Measurements from ENCODE around the gene FAM117B. TPM values are rescaled to one million over a fixed set of nuclear protein-coding genes. Genes with fewer than 3 reads are reported as not detected.

Gene FAM117B
- total RNA-seq, 2 donors from 2014 or later: 32.1 to 34.0 TPM

DNA sequence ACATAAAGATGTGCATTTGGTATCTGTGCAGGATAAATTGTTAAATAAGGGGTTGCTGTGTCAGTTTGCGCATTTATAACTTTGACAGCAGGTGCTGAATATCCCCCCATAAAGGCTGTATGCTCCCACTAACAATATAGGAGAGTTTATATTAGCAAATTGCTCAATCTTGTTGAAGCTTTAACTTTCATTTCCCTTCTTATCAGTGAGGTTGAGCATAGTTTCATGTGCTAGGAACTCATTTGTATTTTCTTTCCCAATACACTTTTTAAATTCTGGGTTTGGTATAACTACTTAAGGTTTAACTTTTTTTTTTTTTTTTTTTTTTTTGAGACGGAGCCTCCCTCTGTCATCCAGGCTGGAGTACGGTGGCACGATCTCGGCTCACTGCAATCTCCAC is 89.0 kb downstream of the FAM117B start:
- Histone ChIP-seq H3K9me3 (ENCODE audit: control insufficient read depth, low read length) (no peaks in the 10 kb centered on the region), H3K27me3 (ENCODE audit: control insufficient read depth, insufficient read depth, low read length, poor library complexity, severe bottlenecking) (no peaks in the 10 kb centered on the region), H3K4me1 (ENCODE audit: control insufficient read depth, insufficient read depth, low read length) (no peaks in the 10 kb centered on the region), H3K9ac (ENCODE audit: extremely low read depth, low read length, poor library complexity, severe bottlenecking) (no peak overlapping the region), H3K36me3 (ENCODE audit: control insufficient read depth, insufficient read depth, low read length) (peaks cover 23% of the 10 kb centered on the region), H3K27ac (ENCODE audit: low read depth, low read length) (no peak overlapping the region), H3K4me3 (ENCODE audit: low read length) (no peak overlapping the region)
- TF ChIP-seq, protein P1, sequence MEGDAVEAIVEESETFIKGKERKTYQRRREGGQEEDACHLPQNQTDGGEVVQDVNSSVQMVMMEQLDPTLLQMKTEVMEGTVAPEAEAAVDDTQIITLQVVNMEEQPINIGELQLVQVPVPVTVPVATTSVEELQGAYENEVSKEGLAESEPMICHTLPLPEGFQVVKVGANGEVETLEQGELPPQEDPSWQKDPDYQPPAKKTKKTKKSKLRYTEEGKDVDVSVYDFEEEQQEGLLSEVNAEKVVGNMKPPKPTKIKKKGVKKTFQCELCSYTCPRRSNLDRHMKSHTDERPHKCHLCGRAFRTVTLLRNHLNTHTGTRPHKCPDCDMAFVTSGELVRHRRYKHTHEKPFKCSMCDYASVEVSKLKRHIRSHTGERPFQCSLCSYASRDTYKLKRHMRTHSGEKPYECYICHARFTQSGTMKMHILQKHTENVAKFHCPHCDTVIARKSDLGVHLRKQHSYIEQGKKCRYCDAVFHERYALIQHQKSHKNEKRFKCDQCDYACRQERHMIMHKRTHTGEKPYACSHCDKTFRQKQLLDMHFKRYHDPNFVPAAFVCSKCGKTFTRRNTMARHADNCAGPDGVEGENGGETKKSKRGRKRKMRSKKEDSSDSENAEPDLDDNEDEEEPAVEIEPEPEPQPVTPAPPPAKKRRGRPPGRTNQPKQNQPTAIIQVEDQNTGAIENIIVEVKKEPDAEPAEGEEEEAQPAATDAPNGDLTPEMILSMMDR (conservative IDR thresholded peaks at IDR 0.05): no peak
- no peaks in the 10 kb centered on the region for H3K9me3 Mint-ChIP-seq
- no peak for DNase-seq
- H3K36me3 Mint-ChIP-seq (ENCODE audit: low read depth): peaks cover 17% of the 10 kb centered on the region
- WGBS, 2 experiments (ENCODE audit: insufficient coverage in 1 of 2, insufficient read length in 1 of 2): 97% methylated on average over 5 of the region's 5 CpGs; no CpG with 5 or more reads in 1 of the 2 experiments
- H3K27ac Mint-ChIP-seq: no peak overlapping the region
- H3K4me3 Mint-ChIP-seq: no peak overlapping the region
- H3K4me1 Mint-ChIP-seq: peaks cover 4% of the 10 kb centered on the region
- no peaks in the 10 kb centered on the region for H3K27me3 Mint-ChIP-seq (ENCODE audit: insufficient read depth)

GRCh38 chr2:202726070-202726469 is 91.3 kb downstream of the FAM117B start:
- peaks cover 39% of the 10 kb centered on the region for H3K36me3 ChIP-seq (ENCODE audit: control insufficient read depth, insufficient read depth, low read length)
- WGBS, 2 experiments (ENCODE audit: insufficient coverage in 1 of 2, insufficient read length in 1 of 2): 96% methylated on average over 3 of the region's 3 CpGs
- Mint-ChIP-seq H3K36me3 (ENCODE audit: low read depth) (peaks cover 38% of the 10 kb centered on the region), H3K4me3 (no peak overlapping the region), H3K27me3 (ENCODE audit: insufficient read depth) (no peaks in the 10 kb centered on the region), H3K9me3 (peaks cover 6% of the 10 kb centered on the region), H3K27ac (no peak overlapping the region), H3K4me1 (no peaks in the 10 kb centered on the region)
- no peaks in the 10 kb centered on the region for H3K27me3 ChIP-seq (ENCODE audit: control insufficient read depth, insufficient read depth, low read length, poor library complexity, severe bottlenecking)
- no peak overlapping the region for H3K9ac ChIP-seq (ENCODE audit: extremely low read depth, low read length, poor library complexity, severe bottlenecking)
- H3K27ac ChIP-seq (ENCODE audit: low read depth, low read length): no peak overlapping the region
- H3K4me3 ChIP-seq (ENCODE audit: low read length): no peak overlapping the region
- H3K9me3 ChIP-seq (ENCODE audit: control insufficient read depth, low read length): peaks cover 17% of the 10 kb centered on the region
- TF ChIP-seq, protein P1 (conservative IDR thresholded peaks at IDR 0.05): no peak
- H3K4me1 ChIP-seq (ENCODE audit: control insufficient read depth, insufficient read depth, low read length): no peaks in the 10 kb centered on the region
- no peak for DNase-seq

- WGBS, 2 experiments (ENCODE audit: insufficient coverage in 1 of 2, insufficient read length in 1 of 2): 85% methylated on average over 1 of the region's 1 CpG; no CpG with 5 or more reads in 1 of the 2 experiments
- H3K36me3 Mint-ChIP-seq (ENCODE audit: low read depth): peaks cover 68% of the 10 kb centered on the region
Observed at GRCh38 chr2:202736826-202737225, 102.1 kb downstream of the FAM117B start.

More at GRCh38 chr2:202736826-202737225, 102.1 kb downstream of the FAM117B start:
- no peaks in the 10 kb centered on the region for H3K27me3 ChIP-seq (ENCODE audit: control insufficient read depth, insufficient read depth, low read length, poor library complexity, severe bottlenecking)
- peaks cover 50% of the 10 kb centered on the region for H3K36me3 ChIP-seq (ENCODE audit: control insufficient read depth, insufficient read depth, low read length)
- Mint-ChIP-seq H3K9me3 (peaks cover 26% of the 10 kb centered on the region), H3K27ac (no peak overlapping the region), H3K4me3 (no peak overlapping the region), H3K27me3 (ENCODE audit: insufficient read depth) (no peaks in the 10 kb centered on the region), H3K4me1 (no peaks in the 10 kb centered on the region)
- no peak overlapping the region for H3K4me3 ChIP-seq (ENCODE audit: low read length)
- no peak overlapping the region for H3K27ac ChIP-seq (ENCODE audit: low read depth, low read length)
- DNase-seq: no peak
- H3K4me1 ChIP-seq (ENCODE audit: control insufficient read depth, insufficient read depth, low read length): no peaks in the 10 kb centered on the region
- TF ChIP-seq, protein P1 (conservative IDR thresholded peaks at IDR 0.05): no peak
- H3K9me3 ChIP-seq (ENCODE audit: control insufficient read depth, low read length): peaks cover 19% of the 10 kb centered on the region
- no peak overlapping the region for H3K9ac ChIP-seq (ENCODE audit: extremely low read depth, low read length, poor library complexity, severe bottlenecking)
